MM.1S (cell line): ENCODE data around the gene ERI3.

Experiments
- EZH2 ChIP-seq: fragments of 300-600 bp; sonication (generic); optimal IDR thresholded peaks from 2 replicates; pipeline ENCODE3; 2017; ENCODE audit warnings: low read depth, mild to moderate bottlenecking, antibody characterized with exemption, low read length, mixed read lengths
- TF ChIP-seq, protein P1 (sequence below): fragments of 300-600 bp; sonication (generic); IDR thresholded peaks from 2 replicates; pipeline ENCODE4 v1.5.1; 2016; ENCODE audit warnings: antibody characterized with exemption, low read length, mixed read lengths

DNA sequence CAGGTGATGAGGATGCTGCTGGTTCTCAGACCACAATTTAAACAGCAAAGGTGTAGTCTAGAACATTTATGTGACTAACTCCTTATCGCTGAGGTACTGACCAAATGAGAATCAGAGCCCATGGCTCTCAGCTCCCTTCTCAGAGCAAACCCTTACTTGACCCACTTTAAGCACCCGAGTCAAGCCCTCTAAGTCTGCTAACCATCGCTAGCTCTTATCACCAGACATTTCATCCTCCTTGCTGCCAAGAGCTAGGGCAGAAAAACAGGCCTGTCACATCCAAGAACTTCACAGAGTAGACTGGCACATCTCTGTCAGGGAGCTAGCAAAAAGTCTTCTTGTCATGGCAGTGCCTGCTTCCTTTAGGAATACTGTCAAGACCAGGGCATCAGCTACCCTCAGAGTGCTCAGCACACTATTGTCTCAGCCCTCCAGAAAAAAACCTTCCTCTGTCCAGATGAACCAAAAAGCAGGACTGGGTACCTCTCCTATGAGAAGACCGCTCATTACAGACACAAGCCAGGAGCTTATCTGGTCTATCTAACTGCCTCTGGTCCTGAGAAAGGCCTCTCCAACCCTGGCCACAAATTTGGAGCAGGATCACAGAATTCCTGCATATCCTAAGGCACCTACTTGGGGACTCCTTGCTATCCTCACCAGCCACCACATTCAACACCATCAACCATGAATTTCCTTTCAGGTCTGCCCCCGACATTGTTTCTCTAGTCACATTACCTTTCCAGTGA lies 26.2 kb downstream of the ERI3 start:
- TF ChIP-seq, protein P1, sequence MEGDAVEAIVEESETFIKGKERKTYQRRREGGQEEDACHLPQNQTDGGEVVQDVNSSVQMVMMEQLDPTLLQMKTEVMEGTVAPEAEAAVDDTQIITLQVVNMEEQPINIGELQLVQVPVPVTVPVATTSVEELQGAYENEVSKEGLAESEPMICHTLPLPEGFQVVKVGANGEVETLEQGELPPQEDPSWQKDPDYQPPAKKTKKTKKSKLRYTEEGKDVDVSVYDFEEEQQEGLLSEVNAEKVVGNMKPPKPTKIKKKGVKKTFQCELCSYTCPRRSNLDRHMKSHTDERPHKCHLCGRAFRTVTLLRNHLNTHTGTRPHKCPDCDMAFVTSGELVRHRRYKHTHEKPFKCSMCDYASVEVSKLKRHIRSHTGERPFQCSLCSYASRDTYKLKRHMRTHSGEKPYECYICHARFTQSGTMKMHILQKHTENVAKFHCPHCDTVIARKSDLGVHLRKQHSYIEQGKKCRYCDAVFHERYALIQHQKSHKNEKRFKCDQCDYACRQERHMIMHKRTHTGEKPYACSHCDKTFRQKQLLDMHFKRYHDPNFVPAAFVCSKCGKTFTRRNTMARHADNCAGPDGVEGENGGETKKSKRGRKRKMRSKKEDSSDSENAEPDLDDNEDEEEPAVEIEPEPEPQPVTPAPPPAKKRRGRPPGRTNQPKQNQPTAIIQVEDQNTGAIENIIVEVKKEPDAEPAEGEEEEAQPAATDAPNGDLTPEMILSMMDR: no peak
- TF ChIP-seq EZH2: no peak
